KBM-7 (cell line): ENCODE measurements around the gene ASIC3.

ENCODE experiments used
- DNase-seq: peaks from one replicate; pipeline ENCODE4 v3.0.0-alpha.2; 2015
- in situ Hi-C: fragments of 300-500 bp; cut with MboI; formaldehyde crosslinking; loops from 2 replicates; pipeline ENCODE4 v1.14.3; 2020; ENCODE audit warnings: low sequenced_read_pairs, low pct_unique_long_range_greater_than_20kb, mixed read lengths

The ASIC3 gene

GRCh38 chr7:151046603-151047573 is 1.4 kb upstream of the ASIC3 start:
- in situ Hi-C loops = no loop called here
- no peak for DNase-seq

DNA sequence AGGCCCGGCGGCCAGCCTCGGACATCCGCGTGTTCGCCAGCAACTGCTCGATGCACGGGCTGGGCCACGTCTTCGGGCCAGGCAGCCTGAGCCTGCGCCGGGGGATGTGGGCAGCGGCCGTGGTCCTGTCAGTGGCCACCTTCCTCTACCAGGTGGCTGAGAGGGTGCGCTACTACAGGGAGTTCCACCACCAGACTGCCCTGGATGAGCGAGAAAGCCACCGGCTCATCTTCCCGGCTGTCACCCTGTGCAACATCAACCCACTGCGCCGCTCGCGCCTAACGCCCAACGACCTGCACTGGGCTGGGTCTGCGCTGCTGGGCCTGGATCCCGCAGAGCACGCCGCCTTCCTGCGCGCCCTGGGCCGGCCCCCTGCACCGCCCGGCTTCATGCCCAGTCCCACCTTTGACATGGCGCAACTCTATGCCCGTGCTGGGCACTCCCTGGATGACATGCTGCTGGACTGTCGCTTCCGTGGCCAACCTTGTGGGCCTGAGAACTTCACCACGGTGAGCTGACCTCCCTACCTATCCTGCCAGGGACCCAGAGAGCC is 656 bp downstream of the ASIC3 start:
- DNase-seq = no peak
- in situ Hi-C loops = no loop called here

DNA sequence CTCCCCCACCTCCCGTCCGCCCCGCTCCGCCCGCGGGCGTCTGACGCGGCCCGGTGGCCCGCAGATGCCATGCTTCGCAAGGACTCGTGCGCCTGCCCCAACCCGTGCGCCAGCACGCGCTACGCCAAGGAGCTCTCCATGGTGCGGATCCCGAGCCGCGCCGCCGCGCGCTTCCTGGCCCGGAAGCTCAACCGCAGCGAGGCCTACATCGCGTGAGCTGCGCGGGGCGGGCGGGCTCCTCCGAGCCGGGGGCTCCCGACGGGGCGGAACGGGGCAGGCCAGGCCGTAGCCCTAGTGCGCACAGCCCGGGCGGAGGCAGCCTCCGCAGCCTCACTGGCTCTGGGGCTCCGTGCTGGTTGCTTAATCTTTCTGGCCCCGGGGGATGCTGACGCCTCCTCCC is 2.8 kb downstream of the ASIC3 start:
- in situ Hi-C loops = no loop called here
- no peak for DNase-seq

GRCh38 chr7:151053096-151053495 is 4.8 kb downstream of the ASIC3 start:
- in situ Hi-C loops = no loop called here
- DNase-seq = peak; percentile 66

GRCh38 chr7:151053751-151054150 is 5.4 kb downstream of the ASIC3 start:
- in situ Hi-C loops = no loop called here
- DNase-seq = no peak

GRCh38 chr7:151056283-151056665 is 7.9 kb downstream of the ASIC3 start:
- DNase-seq = no peak
- in situ Hi-C loops = no loop called here

GRCh38 chr7:151056666-151057505 is 8.6 kb downstream of the ASIC3 start:
- no peak for DNase-seq
- in situ Hi-C loops = no loop called here

DNA sequence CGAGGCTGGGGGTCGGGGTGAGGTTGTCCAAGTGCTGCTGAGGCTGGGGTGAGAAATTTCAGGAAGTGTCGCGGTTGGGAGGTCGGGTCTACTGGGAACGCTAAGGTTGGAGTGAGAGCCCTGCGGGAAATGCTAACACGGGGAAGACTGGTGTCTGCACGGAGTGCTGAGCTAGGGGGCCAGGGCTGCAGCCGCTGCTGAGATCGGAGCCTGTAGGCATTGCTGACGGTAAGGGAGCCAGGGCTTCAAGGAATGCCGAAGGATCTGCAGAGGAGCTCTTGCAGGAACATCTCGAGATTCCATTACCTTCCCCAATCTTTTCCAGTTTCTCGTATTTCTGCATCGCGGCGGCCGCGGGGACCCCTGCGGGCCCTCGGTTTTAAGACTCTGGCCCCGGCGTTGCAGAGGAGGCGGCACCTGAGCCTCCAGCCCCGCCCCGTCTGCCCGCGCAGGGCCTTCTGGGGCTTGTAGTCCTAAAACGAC is 9.2 kb downstream of the ASIC3 start, which contains the start of gene CDK5:
TSS of gene CDK5 (minus strand) at position 392 of the 483 bp plus-strand sequence. CDS start at position 343, 49 bp downstream.
- no peak for DNase-seq
- in situ Hi-C loops = no loop called here

DNA sequence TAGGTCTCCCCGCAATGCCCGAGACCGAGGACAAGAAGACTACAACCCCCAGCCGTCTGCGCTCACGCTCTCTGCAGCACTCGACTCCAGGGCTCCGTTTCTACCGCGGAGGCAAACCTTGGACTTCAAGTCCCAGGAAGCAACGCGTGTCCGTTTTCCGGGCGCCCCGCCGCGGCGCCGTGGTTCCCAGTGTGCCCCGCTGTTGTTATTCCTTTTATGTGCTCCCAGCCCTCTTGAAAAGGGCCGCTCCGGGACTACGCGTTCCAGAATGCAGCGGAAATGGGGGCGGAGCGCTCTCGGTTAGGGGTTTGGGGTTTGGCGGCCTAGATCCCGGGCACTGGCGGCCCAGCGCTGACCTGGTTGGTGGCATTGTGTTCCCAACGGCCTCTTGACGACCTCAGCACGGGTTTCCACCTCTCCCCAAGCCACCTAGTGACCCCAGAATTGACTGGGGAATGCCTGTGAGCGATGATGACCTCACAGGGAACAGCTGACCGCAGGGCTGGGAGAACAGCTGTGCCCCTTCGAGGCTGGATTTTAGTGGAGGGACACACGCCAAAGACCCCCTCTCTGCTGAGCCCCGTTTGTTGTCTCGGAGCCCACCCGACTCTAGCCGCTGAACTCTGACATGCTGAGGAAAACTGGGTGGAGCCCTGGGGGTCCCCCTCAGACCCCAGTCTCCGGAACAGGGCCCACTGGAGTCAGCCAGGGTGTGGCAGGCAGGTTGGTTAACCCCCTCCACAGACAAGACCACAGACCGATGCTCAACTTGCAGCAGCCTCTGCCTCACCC is 9.9 kb downstream of the ASIC3 start:
- in situ Hi-C loops = no loop called here
- peak; percentile 99 for DNase-seq

GRCh38 chr7:151058781-151059366 is 10.5 kb downstream of the ASIC3 start:
- no peak for DNase-seq
- in situ Hi-C loops = no loop called here

- in situ Hi-C loops = no loop called here
- peak; percentile 64 for DNase-seq
Measured at GRCh38 chr7:151059367-151060112, 11.2 kb downstream of the ASIC3 start, which contains the start of gene SLC4A2. Gene SLC4A2 (plus strand): TSS chr7:151059589. CDS start chr7:151061988, 2,399 bp downstream.

DNA sequence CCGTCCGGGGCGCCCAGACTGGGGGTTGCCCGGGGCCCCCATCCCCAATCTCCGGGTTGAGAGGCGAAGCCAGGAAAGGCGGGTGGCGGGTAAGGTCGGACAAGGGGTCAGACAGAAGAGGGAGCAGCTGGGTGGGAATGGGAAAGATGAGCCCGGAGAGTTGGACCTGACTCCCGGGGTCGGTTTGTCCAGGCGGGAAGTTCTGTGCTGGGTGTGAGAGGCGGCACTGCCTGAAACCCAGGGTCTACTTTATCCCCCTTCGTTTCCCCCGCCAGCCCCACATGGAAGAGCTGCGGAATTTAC is 11.7 kb downstream of the ASIC3 start:
- in situ Hi-C loops = no loop called here
- DNase-seq = no peak

GRCh38 chr7:151060416-151061212 is 12.3 kb downstream of the ASIC3 start:
- peak; percentile 25 for DNase-seq
- in situ Hi-C loops = no loop called here

- no peak for DNase-seq
- in situ Hi-C loops = no loop called here
Measured at GRCh38 chr7:151061213-151062110, 13.1 kb downstream of the ASIC3 start.

- in situ Hi-C loops = no loop called here
- no peak for DNase-seq
Measured at GRCh38 chr7:151062111-151062398, 13.7 kb downstream of the ASIC3 start.

DNA sequence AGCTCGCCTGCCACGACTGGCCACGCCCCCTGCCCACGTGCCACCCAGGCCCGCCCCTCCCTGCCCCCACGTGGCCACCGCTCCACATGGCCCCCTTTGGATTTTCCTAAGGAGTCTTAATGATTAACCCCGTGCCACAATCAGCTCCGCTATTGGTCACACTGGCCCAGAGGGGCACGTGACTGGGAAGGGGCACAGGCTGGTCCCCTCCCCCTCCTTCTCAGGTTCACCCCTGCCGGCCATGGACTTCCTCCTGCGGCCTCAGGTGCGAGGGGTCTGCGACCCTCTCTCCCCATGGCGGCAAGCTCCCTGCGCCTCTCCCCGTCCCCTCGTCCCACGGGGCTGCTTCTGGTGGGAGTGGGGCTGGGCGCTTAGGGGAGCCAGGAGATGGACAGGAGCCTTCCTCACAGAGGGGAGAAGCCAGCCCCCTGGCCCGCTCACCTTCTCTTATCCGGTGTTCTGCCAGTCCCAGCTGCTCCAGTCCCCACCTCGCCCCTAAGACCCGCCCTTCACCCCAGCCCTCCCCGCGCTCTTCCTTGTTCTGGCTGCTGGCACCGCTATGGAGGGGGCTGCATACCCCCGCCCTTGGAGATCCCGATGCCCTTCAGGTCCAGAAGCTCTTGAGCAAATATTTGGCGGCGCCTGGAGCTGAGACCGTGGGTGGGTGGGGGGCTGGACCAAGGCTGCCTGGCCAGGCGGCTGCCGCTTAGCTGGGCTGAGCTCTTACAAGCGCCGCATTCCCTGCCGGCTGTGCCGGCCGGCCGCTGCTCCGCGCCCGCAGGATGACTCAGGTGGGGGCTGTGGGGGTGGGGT is 14.3 kb downstream of the ASIC3 start:
- DNase-seq = no peak
- in situ Hi-C loops = no loop called here
